HG03575 (cell line): ENCODE data around the gene KCTD3.

ENCODE experiments used
- ATAC-seq: cut with Tn5 transposase; IDR thresholded peaks from one replicate; pipeline ENCODE4 v1.9.1; 2021; ENCODE audit not compliant: unreplicated experiment, insufficient number of reproducible peaks, low FRiP score; ENCODE audit errors: extremely low read depth

KCTD3 gene

GRCh38 chr1:215566556-215567490 is at the start of gene KCTD3:
Gene KCTD3, plus strand, starts transcription at chr1:215567304. Its CDS starts 382 bp downstream, at chr1:215567686.
- no peak for ATAC-seq

- ATAC-seq, result no peak
Measured at GRCh38 chr1:215517441-215517891, 49.6 kb upstream of the KCTD3 start.

- ATAC-seq, result no peak
Measured at GRCh38 chr1:215518594-215518993, 48.5 kb upstream of the KCTD3 start.

- ATAC-seq, result no peak
Measured at GRCh38 chr1:215521279-215521678, 45.8 kb upstream of the KCTD3 start.

- no peak for ATAC-seq
Measured at GRCh38 chr1:215523128-215523861, 43.8 kb upstream of the KCTD3 start.

GRCh38 chr1:215523906-215524305 is 43.2 kb upstream of the KCTD3 start:
- no peak for ATAC-seq

GRCh38 chr1:215526147-215526845 is 40.8 kb upstream of the KCTD3 start:
- ATAC-seq, result no peak

GRCh38 chr1:215526846-215527151 is 40.3 kb upstream of the KCTD3 start:
- no peak for ATAC-seq

- ATAC-seq, result no peak
Measured at GRCh38 chr1:215529111-215529510, 38.0 kb upstream of the KCTD3 start.

- no peak for ATAC-seq
Measured at GRCh38 chr1:215529571-215529970, 37.5 kb upstream of the KCTD3 start.

- no peak for ATAC-seq
Measured at GRCh38 chr1:215530401-215530984, 36.6 kb upstream of the KCTD3 start.

- ATAC-seq, result no peak
Measured at GRCh38 chr1:215539803-215540570, 27.1 kb upstream of the KCTD3 start.

- ATAC-seq, result no peak
Measured at GRCh38 chr1:215542301-215542700, 24.8 kb upstream of the KCTD3 start.

GRCh38 chr1:215543191-215543606 is 23.9 kb upstream of the KCTD3 start:
- peak; percentile 77 for ATAC-seq

- ATAC-seq, result no peak
Measured at GRCh38 chr1:215543806-215544205, 23.3 kb upstream of the KCTD3 start.

- ATAC-seq, result no peak
Measured at GRCh38 chr1:215544566-215544965, 22.5 kb upstream of the KCTD3 start.

GRCh38 chr1:215545096-215545495 is 22.0 kb upstream of the KCTD3 start:
- ATAC-seq, result no peak

- no peak for ATAC-seq
Measured at GRCh38 chr1:215547011-215547410, 20.1 kb upstream of the KCTD3 start.

- no peak for ATAC-seq
Measured at GRCh38 chr1:215551806-215552205, 15.3 kb upstream of the KCTD3 start.
